ENCODE measurements around the gene CHID1. TPM values are rescaled to one million over a fixed set of nuclear protein-coding genes. Genes with fewer than 3 reads are reported as not detected.
A peak's percentile ranks its signal among the peaks of the same experiment; 100 is the strongest.

The CHID1 gene
- total RNA-seq (ENCODE audit: low replicate concordance) = 56.6 and 62.9 TPM in 2 replicates

GRCh38 chr11:910589-911030 is at the start of gene CHID1:
Gene CHID1, minus strand, starts transcription at chr11:910810. Its CDS starts 5,994 bp downstream, at chr11:904816.
- Histone ChIP-seq H3K4me2 (peak within 1 kb of the TSS; percentile 90), H2AFZ (replicated peaks) (peak within 1 kb of the TSS; percentile 91), H3F3A (ENCODE audit: low read depth) (peaks cover 11% of the 10 kb centered on the region), H3K79me2 (ENCODE audit: low read depth) (peaks cover 29% of the 10 kb centered on the region), H3K36me3 (no peaks in the 10 kb centered on the region), H4K20me1 (ENCODE audit: low read depth) (peaks cover 11% of the 10 kb centered on the region), H3K27ac (peak within 1 kb of the TSS; percentile 81), H3K27me3 (no peaks in the 10 kb centered on the region), H3K9ac (peak within 1 kb of the TSS; percentile 87), H3K4me1 (peaks cover 14% of the 10 kb centered on the region), H3K4me3 (peak within 1 kb of the TSS; percentile 99), H3K9me3 (ENCODE audit: low read depth) (no peaks in the 10 kb centered on the region)
- Mint-ChIP-seq H3K36me3 (peaks cover 5% of the 10 kb centered on the region), H3K27ac (peak within 1 kb of the TSS; percentile 99), H3K9me3 (no peaks in the 10 kb centered on the region), H3K4me1 (peaks cover 18% of the 10 kb centered on the region), H3K4me3 (peak within 1 kb of the TSS; percentile 94), H3K27me3 (ENCODE audit: insufficient read depth, low read depth) (peaks cover 2% of the 10 kb centered on the region)
- peak; percentile 94 for DNase-seq (ENCODE audit: low spot score)
- TF ChIP-seq EZH2 (IDR thresholded peaks at IDR 0.05) (no peak), EZH2phosphoT487 (IDR thresholded peaks at IDR 0.05) (no peak)
- TF ChIP-seq, protein P1, sequence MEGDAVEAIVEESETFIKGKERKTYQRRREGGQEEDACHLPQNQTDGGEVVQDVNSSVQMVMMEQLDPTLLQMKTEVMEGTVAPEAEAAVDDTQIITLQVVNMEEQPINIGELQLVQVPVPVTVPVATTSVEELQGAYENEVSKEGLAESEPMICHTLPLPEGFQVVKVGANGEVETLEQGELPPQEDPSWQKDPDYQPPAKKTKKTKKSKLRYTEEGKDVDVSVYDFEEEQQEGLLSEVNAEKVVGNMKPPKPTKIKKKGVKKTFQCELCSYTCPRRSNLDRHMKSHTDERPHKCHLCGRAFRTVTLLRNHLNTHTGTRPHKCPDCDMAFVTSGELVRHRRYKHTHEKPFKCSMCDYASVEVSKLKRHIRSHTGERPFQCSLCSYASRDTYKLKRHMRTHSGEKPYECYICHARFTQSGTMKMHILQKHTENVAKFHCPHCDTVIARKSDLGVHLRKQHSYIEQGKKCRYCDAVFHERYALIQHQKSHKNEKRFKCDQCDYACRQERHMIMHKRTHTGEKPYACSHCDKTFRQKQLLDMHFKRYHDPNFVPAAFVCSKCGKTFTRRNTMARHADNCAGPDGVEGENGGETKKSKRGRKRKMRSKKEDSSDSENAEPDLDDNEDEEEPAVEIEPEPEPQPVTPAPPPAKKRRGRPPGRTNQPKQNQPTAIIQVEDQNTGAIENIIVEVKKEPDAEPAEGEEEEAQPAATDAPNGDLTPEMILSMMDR (IDR thresholded peaks at IDR 0.05) = no peak

DNA sequence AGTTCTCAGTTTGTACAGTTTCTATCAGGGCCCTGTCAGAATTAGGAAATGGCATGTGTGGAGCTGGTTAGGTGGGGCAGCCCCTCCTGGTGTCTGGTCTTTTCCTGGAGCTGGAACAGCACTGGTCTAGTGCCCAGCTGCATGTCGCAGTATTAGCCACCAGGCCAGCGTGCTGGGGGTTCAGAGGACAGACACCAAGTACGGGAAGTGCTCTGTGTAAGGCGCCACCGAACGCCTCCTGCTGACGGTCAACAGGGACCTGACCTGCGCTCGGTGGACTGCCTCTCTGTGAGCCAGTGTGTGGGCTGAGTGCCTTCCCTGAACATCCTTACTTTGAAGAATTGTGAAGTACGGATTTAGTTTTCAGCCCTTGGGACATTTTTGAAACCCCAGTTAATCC is 49.0 kb upstream of the CHID1 start:
- Histone ChIP-seq H3K27ac (no peak overlapping the region), H4K20me1 (ENCODE audit: low read depth) (peaks cover 37% of the 10 kb centered on the region), H3K79me2 (ENCODE audit: low read depth) (peaks cover 43% of the 10 kb centered on the region), H3K4me2 (no peak overlapping the region), H3K36me3 (no peaks in the 10 kb centered on the region), H2AFZ (replicated peaks) (no peak overlapping the region), H3K27me3 (no peaks in the 10 kb centered on the region), H3K9ac (no peak overlapping the region), H3K9me3 (ENCODE audit: low read depth) (no peaks in the 10 kb centered on the region), H3K4me1 (peaks cover 11% of the 10 kb centered on the region), H3K4me3 (no peak overlapping the region), H3F3A (ENCODE audit: low read depth) (peaks cover 3% of the 10 kb centered on the region)
- peaks cover 2% of the 10 kb centered on the region for H3K27me3 Mint-ChIP-seq (ENCODE audit: insufficient read depth, low read depth)
- TF ChIP-seq EZH2 (IDR thresholded peaks at IDR 0.05) (no peak), EZH2phosphoT487 (IDR thresholded peaks at IDR 0.05) (no peak)
- TF ChIP-seq, protein P1 (IDR thresholded peaks at IDR 0.05) = no peak
- peaks cover 33% of the 10 kb centered on the region for H3K36me3 Mint-ChIP-seq
- H3K9me3 Mint-ChIP-seq = peaks cover 5% of the 10 kb centered on the region
- DNase-seq (ENCODE audit: low spot score) = no peak
- H3K4me1 Mint-ChIP-seq = peaks cover 20% of the 10 kb centered on the region
- H3K27ac Mint-ChIP-seq = no peak overlapping the region
- no peak overlapping the region for H3K4me3 Mint-ChIP-seq

DNA sequence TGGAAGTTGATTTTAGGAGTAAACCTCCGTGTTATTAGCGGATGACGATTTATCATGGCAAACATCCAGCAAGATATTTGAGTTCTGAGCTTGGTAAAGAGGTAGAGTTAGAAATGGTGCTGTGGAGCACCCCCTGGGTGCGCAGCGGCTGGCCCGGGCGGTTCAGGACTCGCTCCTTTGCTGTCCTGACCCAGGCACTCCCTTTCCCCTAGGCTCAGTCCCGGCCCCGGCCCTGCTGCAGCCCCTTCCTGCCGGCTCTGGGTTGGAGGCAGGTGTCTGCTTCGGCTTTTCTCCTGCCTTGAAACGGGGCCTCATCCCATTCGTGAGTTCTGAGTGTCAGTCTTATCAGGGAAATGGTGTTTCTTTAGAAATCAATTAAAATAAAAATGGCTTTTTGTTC is 48.4 kb upstream of the CHID1 start:
- H3K27me3 Mint-ChIP-seq (ENCODE audit: insufficient read depth, low read depth) = peaks cover 3% of the 10 kb centered on the region

More for the DNA sequence above, 48.4 kb upstream of the CHID1 start:
- H3K79me2 ChIP-seq (ENCODE audit: low read depth) = peaks cover 49% of the 10 kb centered on the region
- H3F3A ChIP-seq (ENCODE audit: low read depth) = peaks cover 3% of the 10 kb centered on the region
- H4K20me1 ChIP-seq (ENCODE audit: low read depth) = peaks cover 43% of the 10 kb centered on the region
- H3K27ac Mint-ChIP-seq = no peak overlapping the region
- TF ChIP-seq EZH2phosphoT487 (IDR thresholded peaks at IDR 0.05) (no peak), EZH2 (IDR thresholded peaks at IDR 0.05) (no peak)
- TF ChIP-seq, protein P1 (IDR thresholded peaks at IDR 0.05) = no peak
- H3K27ac ChIP-seq = no peak overlapping the region
- DNase-seq (ENCODE audit: low spot score) = no peak
- H3K4me3 Mint-ChIP-seq = no peak overlapping the region
- peaks cover 27% of the 10 kb centered on the region for H3K36me3 Mint-ChIP-seq
- H3K4me3 ChIP-seq = no peak overlapping the region
- H2AFZ ChIP-seq (replicated peaks) = no peak overlapping the region
- H3K36me3 ChIP-seq = no peaks in the 10 kb centered on the region
- H3K9me3 Mint-ChIP-seq = no peaks in the 10 kb centered on the region
- no peaks in the 10 kb centered on the region for H3K27me3 ChIP-seq
- peaks cover 11% of the 10 kb centered on the region for H3K4me1 ChIP-seq
- no peak overlapping the region for H3K4me2 ChIP-seq
- H3K9ac ChIP-seq = no peak overlapping the region
- H3K9me3 ChIP-seq (ENCODE audit: low read depth) = no peaks in the 10 kb centered on the region
- H3K4me1 Mint-ChIP-seq = peaks cover 25% of the 10 kb centered on the region
